CD4-positive, alpha-beta T cell treated with Interleukin-10 for 1 hour (primary cell): ENCODE measurements around the gene SLC38A4.
"Not testable (repeated sequence)": the region's sequence is repeated elsewhere in the genome, so short reads cannot be mapped to it uniquely, and the experiment has no call there.

ENCODE experiments used
- DNase-seq: peaks from one replicate; pipeline ENCODE4 v3.0.0-alpha.2; 2020

SLC38A4 gene

DNA sequence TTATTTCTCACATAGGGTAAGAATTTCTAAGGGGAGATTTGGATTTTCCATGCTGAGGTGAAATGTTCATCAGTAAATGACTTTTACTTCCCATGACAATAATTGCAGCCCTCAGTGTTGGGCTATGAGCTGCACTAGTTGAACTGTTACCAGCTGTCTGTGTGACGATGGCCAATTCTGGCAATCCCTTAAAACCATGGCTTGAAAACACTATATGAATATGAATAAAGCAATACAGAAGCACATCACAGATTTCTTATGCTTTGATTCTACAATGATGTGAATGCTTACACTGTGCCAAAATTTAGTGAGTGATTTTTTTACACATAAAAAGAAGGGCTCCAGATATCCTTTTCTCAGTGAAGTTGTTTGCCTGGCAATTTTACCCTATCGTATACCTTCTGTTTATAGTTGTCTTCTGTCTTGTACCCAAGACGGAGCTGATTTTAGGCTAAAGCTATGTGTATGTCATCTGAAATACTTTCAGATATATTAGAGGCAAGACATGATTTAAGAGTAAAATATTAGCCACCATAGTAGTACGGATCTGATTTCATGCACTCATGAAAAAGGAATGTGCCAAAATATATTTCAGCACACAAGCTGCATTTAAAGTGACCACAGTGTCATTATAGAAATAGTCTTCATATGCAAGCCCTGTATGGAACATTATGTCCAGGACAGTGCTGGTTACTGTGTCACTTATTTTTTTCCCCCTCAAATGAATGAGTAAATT, 52.0 kb downstream of the SLC38A4 start:
- DNase-seq = no peak

DNA sequence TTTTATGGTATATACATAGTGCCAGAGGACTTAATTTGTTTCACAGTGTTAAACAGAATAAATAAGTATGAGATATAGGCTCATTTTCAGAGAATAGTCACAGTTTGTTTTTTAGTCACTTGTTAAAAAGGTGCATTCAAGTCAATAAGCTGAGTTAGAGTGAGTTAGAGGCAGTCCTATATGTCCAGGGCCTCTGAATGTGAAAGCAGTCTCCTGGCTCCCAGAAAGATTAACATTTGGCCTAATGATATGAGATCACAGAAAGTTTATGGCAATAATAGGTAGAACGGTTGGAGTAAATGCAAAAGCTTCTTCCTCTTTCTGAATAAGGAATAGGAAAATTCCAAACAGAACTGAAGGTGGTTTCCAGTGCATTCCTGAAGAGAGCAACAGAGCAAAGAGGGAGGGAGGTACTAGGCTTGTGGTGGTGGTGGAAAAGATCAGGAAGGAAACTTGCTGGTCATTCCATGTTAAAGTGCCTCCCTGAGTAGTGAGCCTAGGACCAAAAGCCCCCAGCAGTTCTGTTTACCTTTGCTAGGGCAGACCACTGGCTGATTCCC, 54.4 kb downstream of the SLC38A4 start:
- no peak for DNase-seq

DNA sequence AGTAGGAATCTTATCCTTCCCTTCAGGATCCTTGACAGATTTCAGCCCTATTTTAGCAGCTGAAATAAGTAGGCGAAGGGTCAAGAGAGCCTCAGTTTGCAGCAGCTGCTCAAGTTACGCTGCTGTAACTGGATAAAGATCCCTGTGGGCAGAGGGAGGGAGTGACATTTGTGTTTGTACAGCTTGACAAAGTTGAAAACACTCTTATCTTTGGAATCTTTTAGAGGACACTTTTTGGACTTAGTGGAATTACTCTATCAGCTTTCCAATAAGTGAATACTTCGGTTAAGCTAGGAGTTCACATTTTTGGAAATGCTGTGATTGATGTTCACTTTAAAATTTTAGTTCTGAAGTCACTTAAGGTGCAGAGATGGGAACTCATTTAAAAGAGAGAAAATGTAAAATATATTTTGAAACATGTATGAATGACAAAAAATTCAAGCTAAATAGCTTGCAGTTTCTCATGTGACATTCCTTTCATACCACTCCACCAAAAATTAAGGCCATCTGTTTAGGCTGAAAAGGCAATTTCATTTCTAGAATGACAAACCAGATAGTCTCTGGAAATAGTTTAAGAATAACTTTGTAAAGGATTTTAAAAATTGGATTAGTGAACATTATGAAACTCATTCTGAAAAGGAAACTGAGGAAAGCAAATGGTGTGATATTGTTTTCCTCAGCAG, 55.2 kb downstream of the SLC38A4 start:
- DNase-seq = no peak

DNA sequence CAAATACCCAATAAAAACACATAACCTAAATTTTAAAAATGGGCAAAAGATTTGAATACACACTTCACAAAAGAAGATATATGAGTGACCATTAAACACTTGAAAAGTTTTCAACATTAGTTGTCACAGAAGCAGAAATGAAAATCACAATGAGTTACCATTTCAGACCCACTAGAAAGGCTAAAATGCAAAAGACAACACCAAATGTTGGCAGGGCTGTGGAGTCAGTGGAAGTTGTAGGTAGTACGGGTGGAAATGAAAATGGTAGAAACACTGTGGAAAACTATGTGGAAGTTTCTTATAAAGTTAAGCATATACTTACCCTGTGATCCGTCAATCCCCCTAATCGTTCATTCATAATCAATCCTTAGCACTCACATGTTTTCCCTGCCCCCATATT, 61.8 kb downstream of the SLC38A4 start:
- no peak for DNase-seq

DNA sequence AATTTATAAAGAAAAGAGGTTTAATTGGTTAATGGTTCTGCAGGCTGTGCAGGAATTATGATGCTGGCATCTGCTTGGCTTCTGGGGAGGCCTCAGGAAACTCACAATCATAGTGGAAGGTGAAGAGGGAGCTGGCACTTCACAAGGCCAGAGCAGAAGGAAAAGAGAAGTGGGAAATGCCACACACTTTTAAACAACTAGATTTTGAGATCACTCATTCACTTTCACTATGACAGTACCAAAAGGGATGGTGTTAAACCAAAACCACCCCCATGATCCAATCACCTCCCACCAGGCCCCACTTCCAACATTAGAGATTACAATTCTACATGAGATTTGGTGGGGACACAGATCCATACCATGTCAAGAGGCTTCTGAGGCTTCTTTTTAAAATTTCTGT, 62.6 kb downstream of the SLC38A4 start:
- no peak for DNase-seq

DNA sequence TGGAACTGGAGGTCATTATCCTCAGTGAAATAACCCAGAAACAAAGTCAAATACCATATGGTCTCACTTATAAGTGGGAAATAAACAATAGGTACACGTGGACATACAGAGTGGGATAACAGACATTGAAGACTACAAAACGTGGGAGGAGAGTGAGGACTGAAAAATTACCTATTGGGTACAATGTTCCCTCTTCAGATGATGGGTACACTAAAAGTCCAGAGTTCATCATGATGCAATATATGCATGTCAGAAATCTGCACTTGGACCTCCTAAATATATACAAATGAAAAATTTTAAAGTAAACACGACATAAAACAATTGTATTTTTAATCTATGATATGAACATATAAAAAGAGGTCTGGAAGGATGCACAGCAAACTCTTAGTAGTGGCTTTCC, 71.2 kb downstream of the SLC38A4 start:
- DNase-seq = no peak

DNA sequence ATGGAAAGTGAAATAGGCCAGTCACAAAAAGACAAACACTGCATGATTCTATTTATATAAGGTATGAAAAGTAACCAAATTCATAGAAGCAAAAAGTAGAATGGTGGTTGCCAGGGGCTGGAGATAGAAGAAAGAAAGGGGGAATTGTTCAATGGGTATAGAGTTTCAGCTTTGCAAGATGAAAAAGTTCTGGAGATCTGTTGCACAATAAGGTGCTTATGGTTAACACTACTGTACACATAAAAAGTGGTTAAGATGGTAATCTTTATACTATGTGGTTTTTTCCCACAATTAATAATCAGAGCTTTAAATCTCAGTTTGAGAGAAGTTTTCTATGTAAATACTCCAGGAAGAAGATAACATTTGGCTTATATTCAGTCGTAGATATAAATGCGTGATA, 73.4 kb downstream of the SLC38A4 start:
- no peak for DNase-seq

DNA sequence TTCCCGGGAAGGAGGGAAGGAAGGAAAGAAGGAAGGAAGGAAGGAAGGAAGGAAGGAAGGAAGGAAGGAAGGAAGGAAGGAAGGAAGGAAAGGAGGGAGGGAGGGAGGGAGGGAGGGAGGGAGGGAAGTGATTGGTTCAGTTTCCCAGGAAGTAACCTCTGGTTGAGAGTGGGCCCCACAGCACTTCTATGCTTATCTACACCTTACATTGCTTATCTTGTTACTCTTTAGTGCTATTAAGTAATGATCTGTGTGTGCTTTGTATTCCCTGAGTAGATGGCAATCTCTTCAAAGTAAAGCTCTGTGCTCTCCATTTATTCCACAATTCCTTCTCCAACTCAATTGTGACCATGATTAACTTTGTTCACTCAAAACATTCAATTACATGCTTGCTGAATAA, 74.6 kb downstream of the SLC38A4 start:
- DNase-seq = no peak

DNA sequence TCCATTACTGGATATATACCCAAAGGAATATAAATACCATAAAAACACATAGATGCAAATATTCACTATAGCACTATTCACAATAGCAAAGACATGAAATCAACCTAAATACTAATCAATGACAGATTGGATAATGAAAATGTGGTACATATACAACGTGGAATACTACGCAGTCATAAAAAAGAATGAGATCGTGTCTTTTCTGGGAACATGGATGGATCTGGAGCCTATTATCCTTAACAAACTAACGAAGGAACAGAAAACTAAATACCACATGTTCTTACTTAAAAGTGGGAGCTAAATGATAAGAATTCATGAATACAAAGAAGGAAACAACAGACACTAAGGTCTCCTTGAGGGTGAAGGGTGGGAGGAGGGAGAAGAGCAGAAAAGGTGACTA, 76.5 kb downstream of the SLC38A4 start:
- no peak for DNase-seq

DNA sequence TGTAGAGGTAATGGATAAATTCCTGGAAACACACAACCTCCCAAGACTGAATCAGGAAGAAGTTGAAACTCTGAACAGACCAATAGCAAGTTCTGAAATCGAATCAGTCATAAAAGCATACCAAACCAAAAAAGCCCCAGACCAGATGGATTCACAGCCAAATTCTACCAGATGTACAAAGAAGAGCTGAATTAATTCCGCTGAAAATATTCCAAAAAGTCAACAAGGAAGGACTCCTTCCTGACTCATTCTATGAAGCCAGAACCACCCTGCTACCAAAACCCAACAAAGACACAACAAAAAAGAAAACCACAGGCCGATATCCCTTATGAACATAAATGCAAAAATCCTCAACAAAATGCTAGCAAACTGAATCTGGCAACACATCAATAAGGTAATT, 81.5 kb downstream of the SLC38A4 start:
- no peak for DNase-seq

DNA sequence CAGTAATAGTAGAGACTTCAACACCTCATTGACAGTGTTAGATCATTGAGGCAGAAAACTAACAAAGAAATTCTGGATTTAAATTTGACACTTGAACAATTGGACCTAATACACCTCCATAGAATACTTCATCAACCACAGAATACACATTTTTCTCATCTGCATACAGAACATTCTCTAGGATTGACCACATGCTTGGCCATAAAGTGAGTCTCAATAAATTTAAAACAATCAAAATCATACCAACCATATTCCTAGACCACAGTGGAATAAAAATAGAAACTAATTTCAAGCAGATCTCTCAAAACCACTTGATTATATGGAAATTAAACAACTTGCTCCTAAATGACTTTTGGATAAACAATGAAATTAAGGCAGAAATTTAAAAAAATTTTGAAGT, 82.3 kb downstream of the SLC38A4 start:
- no peak for DNase-seq

DNA sequence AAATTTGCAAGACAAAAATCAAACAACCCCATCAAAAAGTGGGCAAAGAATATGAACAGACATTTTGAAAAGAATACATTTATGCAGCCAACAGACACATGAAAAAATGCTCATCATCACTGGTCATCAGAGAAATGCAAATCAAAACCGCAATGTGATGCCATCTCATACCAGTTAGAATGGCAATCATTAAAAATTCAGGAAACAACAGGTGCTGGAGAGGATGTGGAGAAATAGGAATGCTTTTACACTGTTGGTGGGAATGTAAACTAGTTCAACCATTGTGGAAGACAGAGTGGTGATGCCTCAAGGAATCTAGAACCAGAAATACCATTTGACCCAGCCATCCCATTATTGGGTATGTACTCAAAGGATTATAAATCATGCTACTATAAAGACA, 83.5 kb downstream of the SLC38A4 start:
- not testable (repeated sequence) for DNase-seq

DNA sequence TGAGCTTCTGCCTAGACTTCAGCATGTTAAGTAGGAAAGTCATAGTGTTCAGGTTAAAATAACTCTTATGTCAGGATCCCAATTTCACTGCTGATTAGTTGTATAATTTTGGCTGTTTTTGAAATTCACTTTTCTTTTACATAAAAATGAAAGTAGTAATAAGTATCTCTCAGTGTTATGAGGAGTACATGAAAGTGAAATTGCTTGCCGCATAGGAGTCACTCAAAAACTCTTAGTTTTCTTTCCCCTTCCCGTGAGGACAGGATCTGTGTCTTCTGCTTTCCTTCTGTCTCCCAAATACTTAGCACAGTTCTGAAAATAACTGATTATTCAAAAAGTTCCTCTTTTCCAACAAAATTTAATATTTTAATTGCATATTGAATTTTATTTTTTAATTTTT, 100.5 kb downstream of the SLC38A4 start:
- no peak for DNase-seq

DNA sequence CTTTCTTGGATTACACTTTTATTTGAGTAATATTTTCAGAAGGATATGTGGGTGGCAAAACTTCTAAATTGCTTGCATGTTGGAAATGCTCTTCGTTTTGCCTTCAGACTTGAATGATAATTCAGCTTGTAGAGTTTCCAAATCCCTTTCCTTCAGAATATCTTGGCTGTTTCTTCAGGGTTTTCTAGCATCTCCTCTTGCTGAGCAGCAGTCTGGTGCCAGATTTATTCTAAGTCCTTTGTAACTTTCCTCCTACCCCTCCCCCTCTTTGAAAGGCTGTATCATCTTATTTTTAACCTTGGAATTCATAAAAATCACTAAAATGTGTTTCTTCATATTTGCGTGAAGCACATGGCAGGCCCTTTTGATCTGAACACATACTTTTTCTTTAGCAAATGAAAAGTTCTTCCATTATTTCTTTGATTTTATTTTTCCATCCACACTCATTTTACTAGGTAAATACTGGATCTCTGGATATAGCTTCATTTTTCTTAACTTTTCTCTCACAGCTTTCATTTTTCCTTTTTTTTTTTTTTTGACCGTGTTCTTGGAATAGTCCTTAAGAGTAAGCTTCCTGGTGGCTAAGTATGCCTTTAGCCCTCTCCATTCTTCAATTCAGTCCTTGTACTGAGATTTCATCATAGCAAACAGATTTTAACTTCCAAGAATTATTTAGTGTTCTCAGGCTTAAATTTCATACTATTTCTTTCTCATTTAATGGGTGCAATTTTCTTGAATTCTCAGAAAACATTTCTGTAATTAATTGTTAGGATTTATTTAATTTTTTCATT, 102.0 kb downstream of the SLC38A4 start:
- DNase-seq = no peak

DNA sequence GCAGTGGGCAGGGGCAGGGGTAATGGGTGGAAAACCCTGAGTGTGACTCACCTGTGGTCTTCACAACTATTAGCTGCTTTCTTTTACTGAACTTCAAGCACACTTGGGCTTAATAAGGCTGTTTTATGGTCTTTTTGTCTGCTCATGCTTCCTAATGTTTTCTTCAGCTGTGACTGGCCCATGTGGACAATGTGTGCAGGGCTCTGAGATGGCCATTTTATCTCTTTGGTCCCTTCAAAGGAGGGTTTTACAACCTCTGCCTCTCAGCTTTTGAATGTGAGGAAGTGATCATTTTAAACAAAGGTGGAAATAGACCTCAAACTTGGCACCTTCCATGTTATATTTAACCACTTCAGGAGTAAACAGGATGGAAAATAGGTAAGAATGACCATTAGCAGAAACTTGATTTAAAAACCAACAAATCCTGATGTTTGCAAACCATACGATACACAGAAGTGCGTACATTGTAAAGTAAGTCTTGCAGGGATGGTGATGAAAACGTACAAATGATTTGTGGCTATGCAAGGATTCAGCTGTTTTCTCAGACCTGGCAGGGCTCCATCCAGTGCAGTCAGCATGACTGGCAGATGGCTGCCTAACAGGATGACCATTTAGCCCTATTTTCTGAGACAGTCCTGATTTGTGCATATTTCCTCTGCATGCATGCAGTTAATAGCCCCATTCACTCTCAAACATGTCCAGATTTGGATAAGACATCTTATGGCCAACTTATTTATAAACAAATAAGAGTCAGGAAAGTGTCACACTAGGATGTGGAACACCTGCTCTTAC, 103.2 kb downstream of the SLC38A4 start:
- no peak for DNase-seq

DNA sequence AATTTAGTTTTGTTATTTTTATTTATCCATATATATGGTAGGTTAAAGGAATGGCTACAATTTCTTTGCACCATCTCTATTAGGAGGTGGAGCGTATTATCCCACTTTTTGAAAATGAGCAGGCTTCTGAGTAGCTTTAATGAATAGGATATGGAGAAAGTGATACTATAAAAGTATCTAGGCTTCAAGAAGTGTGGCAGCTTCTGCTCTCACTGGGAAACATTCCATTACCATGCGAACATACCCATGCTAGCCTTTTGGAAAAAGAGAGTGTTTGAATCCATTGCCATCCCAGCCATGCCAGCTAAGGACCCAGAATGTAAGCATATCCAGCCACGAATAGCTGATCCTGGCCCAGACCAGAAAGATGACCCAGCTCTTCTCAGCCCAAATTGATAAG, 107.3 kb downstream of the SLC38A4 start:
- no peak for DNase-seq

DNA sequence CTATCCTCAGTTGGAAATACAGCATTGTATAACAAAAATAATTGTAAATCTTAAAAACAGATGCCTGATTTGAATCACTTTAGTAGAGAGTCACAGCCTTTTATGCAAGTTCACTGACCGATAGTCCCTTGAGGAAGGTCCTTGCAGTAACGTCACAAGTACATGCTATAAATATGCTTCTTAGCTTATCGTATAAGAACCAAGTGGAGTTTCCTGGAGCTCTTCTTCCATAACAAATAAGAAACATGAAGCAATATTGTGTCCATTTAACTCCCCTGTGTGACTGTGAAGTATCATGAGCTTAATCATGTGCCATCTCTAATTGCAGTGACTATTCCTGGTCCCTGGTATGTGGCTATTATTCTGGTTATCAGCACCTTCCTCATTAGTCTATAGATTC, 107.9 kb downstream of the SLC38A4 start:
- DNase-seq = no peak

DNA sequence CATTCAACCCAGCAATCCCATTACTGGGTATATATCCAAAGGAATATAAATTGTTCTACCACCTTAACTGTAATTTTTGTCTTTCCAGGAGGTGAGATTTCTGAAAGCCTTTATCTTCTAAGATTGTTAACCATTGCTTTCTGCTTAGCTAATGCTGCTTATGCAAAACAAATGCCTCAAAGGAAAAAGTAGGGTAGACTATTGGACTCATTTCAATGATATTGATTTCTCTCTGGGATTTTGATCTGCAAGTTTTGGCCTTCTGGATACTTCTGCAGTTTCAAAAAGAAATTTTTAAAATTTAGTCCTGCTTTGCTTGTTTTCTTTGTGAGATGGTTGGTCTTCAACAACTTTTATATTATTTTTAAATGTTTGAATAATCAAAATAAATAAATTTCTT, 108.6 kb downstream of the SLC38A4 start:
- no peak for DNase-seq
